ENCODE measurements around the gene PTPMT1. TPM values are rescaled to one million over a fixed set of nuclear protein-coding genes. Genes with fewer than 3 reads are reported as not detected.
A peak's percentile ranks its signal among the peaks of the same experiment; 100 is the strongest.
"Not testable (repeated sequence)": the region's sequence is repeated elsewhere in the genome, so short reads cannot be mapped to it uniquely, and the experiment has no call there.

The PTPMT1 gene
- polyA plus RNA-seq, 2 of the 4 experiments (the other 2 are of a cell fraction): 63.4 to 69.2 TPM

DNA sequence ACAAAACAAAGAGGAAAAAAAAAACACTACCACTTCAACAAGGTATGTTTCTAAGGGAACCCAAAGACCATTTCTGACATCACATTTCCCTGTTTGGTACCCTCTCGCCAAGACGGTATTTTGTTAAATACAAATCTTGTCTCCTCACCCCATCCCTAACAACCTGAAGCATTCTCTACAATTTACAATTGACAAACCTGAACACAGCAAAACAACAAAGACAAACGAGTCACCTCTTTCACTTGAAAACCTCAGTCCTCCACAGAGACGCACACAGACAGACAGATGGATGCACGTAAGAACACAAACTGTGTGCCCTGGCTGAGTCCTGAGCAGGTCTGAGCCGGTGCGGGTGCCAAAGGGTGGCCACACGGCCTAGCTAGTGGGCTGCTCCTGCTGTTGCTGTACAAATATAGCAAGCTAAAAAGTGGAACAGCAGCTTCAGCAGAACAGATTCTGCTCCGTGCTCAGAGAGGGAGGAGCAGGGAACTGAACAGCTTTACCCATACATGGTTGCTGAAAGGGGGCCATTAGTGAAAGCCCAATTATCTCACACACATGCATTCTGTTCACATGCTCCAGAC, 41.0 kb upstream of the PTPMT1 start:
- peaks cover 35% of the 10 kb centered on the region for H3K4me1 ChIP-seq
- 55% methylated on average over 9 of the region's 9 CpGs for WGBS (ENCODE audit: missing lambda C conversion rate)
- peak overlapping the region in 1 of 2 experiments; percentile 39; a peak in 4 of 6 replicates for H3K27ac ChIP-seq
- TF ChIP-seq RNF2 (IDR thresholded peaks at IDR 0.05; ENCODE audit: borderline replicate concordance, low read depth): no peak
- TF ChIP-seq KDM1A (IDR thresholded peaks at IDR 0.05; ENCODE audit: low read depth): no peak
- no peak for TF ChIP-seq FOXS1 (CRISPR knock-in tag; IDR thresholded peaks at IDR 0.05)
- no peak for TF ChIP-seq HOXB5 (CRISPR knock-in tag; IDR thresholded peaks at IDR 0.05)
- TF ChIP-seq TP53 (CRISPR knock-in tag; IDR thresholded peaks at IDR 0.05): no peak
- TF ChIP-seq FOSL2 (IDR thresholded peaks at IDR 0.05): no peak
- no peak for TF ChIP-seq FOSL2 (CRISPR knock-in tag; IDR thresholded peaks at IDR 0.05)
- TF ChIP-seq RFX5 (IDR thresholded peaks at IDR 0.05): no peak
- no peak for TF ChIP-seq RARB (CRISPR knock-in tag; IDR thresholded peaks at IDR 0.05)
- no peak for TF ChIP-seq CEBPB (IDR thresholded peaks at IDR 0.05)
- no peak for TF ChIP-seq ZNF302 (CRISPR knock-in tag; IDR thresholded peaks at IDR 0.05)
- TF ChIP-seq POLR2AphosphoS2 (conservative IDR thresholded peaks at IDR 0.05; ENCODE audit: low read length): no peak
- no peak for TF ChIP-seq ZSCAN20 (CRISPR knock-in tag; IDR thresholded peaks at IDR 0.05)
- ChIA-PET CTCF (interaction anchor here (0.6 to 1.7 kb wide), 5 partner anchors 9 to 151 kb away, joined by 3 to 4 read pairs (median 3); no protein-coding TSS in a partner anchor), POLR2A (no interaction called here)
- FAIRE-seq (no peak), DNase-seq (ENCODE audit: low read depth in 1 of 2, low spot score in 1 of 2) (no peak), ATAC-seq (peak; percentile 58 to 68; a peak in 5 of 6 replicates)
- H3K9me3 ChIP-seq: no peaks in the 10 kb centered on the region
- H3K4me3 ChIP-seq: no peak overlapping the region
- peak overlapping the region; percentile 63 for H3K4me2 ChIP-seq

DNA sequence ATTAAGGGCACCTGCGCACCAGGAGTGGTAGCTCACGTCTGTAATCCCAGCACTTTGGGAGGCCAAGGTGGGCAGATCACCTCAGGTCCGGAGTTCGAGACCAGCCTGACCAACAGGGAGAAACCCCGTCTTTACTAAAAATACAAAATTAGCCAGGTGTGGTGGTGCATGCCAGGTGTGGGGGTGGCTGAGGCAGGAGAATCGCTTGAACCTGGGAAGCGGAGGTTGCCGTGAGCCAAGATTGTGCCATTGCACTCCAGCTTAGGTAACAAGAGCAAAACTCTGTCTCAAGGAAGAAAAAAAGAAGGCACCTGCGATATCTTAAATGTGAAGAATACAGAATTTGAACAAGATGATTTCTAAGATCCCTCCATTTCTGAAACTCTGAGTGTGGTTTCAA, 39.4 kb upstream of the PTPMT1 start:
- CTCF ChIA-PET; H3K4me3 ChIP-seq; DNase-seq (ENCODE audit: low read depth in 1 of 2, low spot score in 1 of 2); ATAC-seq; H3K27ac ChIP-seq; FAIRE-seq; H3K9me3 ChIP-seq; H3K4me2 ChIP-seq; POLR2A ChIA-PET: not testable (repeated sequence)
- 92% methylated on average over 9 of the region's 9 CpGs for WGBS (ENCODE audit: missing lambda C conversion rate)
- H3K4me1 ChIP-seq: peaks cover 35% of the 10 kb centered on the region

DNA sequence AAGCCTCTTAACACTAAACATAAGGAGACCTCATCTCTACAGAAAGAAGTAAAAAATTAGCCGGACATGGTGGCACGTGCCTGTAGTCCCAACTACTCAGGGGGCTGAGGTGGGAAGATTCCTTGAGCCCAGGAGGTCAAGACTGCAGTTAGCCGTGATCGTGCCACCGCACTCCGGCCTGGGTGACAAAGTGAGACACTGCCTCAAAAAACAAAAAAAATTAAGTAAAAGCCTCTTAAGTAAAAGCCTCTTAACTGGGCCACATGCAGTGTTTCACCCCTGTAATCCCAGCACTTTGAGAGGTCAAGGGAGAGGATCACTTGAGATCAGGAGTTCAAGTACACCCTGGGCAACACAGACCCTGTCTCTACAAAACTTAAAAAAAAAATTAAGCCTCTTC, 38.2 kb upstream of the PTPMT1 start:
- H3K4me2 ChIP-seq: no peak overlapping the region
- ChIA-PET POLR2A (no interaction called here), CTCF (interaction anchor here (1.6 kb wide), 1 partner anchor 41 kb away, joined by 4 read pairs; no protein-coding TSS in a partner anchor)
- no peaks in the 10 kb centered on the region for H3K9me3 ChIP-seq
- WGBS (ENCODE audit: missing lambda C conversion rate): 96% methylated on average over 6 of the region's 6 CpGs
- no peak for ATAC-seq
- H3K4me3 ChIP-seq: no peak overlapping the region
- TF ChIP-seq, protein P1, sequence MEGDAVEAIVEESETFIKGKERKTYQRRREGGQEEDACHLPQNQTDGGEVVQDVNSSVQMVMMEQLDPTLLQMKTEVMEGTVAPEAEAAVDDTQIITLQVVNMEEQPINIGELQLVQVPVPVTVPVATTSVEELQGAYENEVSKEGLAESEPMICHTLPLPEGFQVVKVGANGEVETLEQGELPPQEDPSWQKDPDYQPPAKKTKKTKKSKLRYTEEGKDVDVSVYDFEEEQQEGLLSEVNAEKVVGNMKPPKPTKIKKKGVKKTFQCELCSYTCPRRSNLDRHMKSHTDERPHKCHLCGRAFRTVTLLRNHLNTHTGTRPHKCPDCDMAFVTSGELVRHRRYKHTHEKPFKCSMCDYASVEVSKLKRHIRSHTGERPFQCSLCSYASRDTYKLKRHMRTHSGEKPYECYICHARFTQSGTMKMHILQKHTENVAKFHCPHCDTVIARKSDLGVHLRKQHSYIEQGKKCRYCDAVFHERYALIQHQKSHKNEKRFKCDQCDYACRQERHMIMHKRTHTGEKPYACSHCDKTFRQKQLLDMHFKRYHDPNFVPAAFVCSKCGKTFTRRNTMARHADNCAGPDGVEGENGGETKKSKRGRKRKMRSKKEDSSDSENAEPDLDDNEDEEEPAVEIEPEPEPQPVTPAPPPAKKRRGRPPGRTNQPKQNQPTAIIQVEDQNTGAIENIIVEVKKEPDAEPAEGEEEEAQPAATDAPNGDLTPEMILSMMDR (IDR thresholded peaks at IDR 0.05): no peak
- no peak overlapping the region for H3K27ac ChIP-seq
- H3K4me1 ChIP-seq: peaks cover 35% of the 10 kb centered on the region
- no peak for DNase-seq (ENCODE audit: low read depth in 1 of 2, low spot score in 1 of 2)
- FAIRE-seq: no peak

DNA sequence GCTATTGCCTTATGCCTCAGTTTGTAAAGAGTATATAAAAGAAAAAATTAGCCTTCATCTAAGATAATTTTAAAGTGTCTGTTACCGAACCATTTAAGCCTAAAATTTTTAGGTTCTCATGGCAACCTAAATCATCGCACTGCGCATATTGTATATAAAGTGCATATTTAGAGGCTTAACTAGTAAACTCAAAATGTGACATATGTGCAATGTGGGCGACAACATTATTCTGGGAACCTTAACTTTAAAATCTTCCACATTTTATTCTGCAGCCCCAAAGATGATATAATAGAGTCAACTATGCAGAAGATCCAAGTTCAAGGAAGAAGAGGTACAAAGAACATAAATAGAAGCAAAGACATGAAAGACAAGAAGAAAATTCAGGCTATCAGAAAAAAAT, 35.4 kb upstream of the PTPMT1 start:
- H3K27ac ChIP-seq: no peak overlapping the region
- H3K4me1 ChIP-seq: peaks cover 33% of the 10 kb centered on the region
- ATAC-seq (no peak), FAIRE-seq (no peak), DNase-seq (ENCODE audit: low read depth in 1 of 2, low spot score in 1 of 2) (no peak)
- H3K9me3 ChIP-seq: no peaks in the 10 kb centered on the region
- ChIA-PET CTCF (interaction anchor here (1.2 kb wide), 1 partner anchor 117 kb away, joined by 3 read pairs; no protein-coding TSS in a partner anchor), POLR2A (no interaction called here)
- H3K4me3 ChIP-seq: no peak overlapping the region
- 95% methylated on average over 4 of the region's 4 CpGs for WGBS (ENCODE audit: missing lambda C conversion rate)
- H3K4me2 ChIP-seq: no peak overlapping the region
- TF ChIP-seq POLR2A (IDR thresholded peaks at IDR 0.05; ENCODE audit: low read length) (no peak), TP53 (CRISPR knock-in tag; IDR thresholded peaks at IDR 0.05) (no peak), RFX5 (IDR thresholded peaks at IDR 0.05) (no peak), HOXB13 (CRISPR knock-in tag; IDR thresholded peaks at IDR 0.05; ENCODE audit: low read depth) (no peak), NPAS2 (CRISPR knock-in tag; IDR thresholded peaks at IDR 0.05; ENCODE audit: borderline replicate concordance) (no peak)
- TF ChIP-seq, protein P2, sequence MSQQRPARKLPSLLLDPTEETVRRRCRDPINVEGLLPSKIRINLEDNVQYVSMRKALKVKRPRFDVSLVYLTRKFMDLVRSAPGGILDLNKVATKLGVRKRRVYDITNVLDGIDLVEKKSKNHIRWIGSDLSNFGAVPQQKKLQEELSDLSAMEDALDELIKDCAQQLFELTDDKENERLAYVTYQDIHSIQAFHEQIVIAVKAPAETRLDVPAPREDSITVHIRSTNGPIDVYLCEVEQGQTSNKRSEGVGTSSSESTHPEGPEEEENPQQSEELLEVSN (IDR thresholded peaks at IDR 0.05; ENCODE audit: borderline replicate concordance, low read depth): no peak

DNA sequence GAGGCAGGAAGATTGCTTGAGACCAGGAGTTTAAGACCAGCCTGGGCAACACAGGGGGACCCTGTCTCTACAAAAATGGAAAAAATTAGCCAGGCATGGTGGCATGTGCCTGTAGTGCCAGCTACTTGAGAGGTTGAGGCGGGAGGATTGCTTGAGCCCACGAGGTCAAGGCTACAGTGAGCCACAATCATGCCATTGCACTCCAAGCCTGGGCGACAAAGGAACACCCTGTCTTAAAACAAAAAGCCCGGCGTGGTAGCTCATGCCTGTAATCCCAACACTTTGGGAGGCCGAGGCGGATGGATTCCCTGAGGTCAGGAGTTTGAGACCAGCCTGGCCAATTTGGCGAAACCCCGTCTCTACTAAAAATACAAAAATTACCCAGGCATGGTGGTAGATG, 34.7 kb upstream of the PTPMT1 start:
- CTCF ChIA-PET: interaction anchor here (1.0 to 1.2 kb wide), 2 partner anchors 9 to 118 kb away, joined by 3 read pairs; no protein-coding TSS in a partner anchor
- DNase-seq (ENCODE audit: low read depth in 1 of 2, low spot score in 1 of 2); POLR2A ChIA-PET; H3K4me2 ChIP-seq; ATAC-seq; H3K27ac ChIP-seq; FAIRE-seq; H3K4me3 ChIP-seq; H3K9me3 ChIP-seq: not testable (repeated sequence)
- H3K4me1 ChIP-seq: peaks cover 29% of the 10 kb centered on the region
- WGBS (ENCODE audit: missing lambda C conversion rate): 90% methylated on average over 9 of the region's 9 CpGs

All from A549 (cell line).